HepG2 (cell line): ENCODE measurements around the gene PDE4C. TPM values are rescaled to one million over a fixed set of nuclear protein-coding genes. Genes with fewer than 3 reads are reported as not detected.

Source experiments
- ELF1 ChIP-seq: sonication (generic); formaldehyde crosslinking; IDR thresholded peaks from 2 replicates; pipeline ENCODE4 v1.4.0; 2020; ENCODE audit warnings: missing genetic modification reagents
- HDAC6 ChIP-seq: fragments of 200-600 bp; sonication (generic); IDR thresholded peaks from 2 replicates; pipeline ENCODE4 v1.7.0; 2017; ENCODE audit warnings: mild to moderate bottlenecking, antibody characterized with exemption, low read length, low read depth
- PITX1 ChIP-seq: sonication (generic); formaldehyde crosslinking; IDR thresholded peaks from 2 replicates; pipeline ENCODE4 v1.5.1; 2020; ENCODE audit warnings: mild to moderate bottlenecking, missing genetic modification reagents
- POGZ ChIP-seq: sonication (generic); formaldehyde crosslinking; IDR thresholded peaks from 2 replicates; pipeline ENCODE4 v1.4.0; 2020; ENCODE audit warnings: mild to moderate bottlenecking, missing genetic modification reagents
- TARDBP ChIP-seq: sonication (generic); formaldehyde crosslinking; IDR thresholded peaks from 2 replicates; pipeline ENCODE4 v1.8.0; 2022; ENCODE audit warnings: mild to moderate bottlenecking, missing genetic modification reagents
- THAP11 ChIP-seq: IDR thresholded peaks from 2 replicates; pipeline ENCODE4 v1.6.1; 2016; ENCODE audit warnings: missing biosample characterization, missing genetic modification reagents
- ZNF713 ChIP-seq: sonication (generic); formaldehyde crosslinking; IDR thresholded peaks from 2 replicates; pipeline ENCODE4 v1.4.0; 2020; ENCODE audit warnings: mild to moderate bottlenecking, missing genetic modification reagents
- polyA plus RNA-seq, 8 experiments: library from polyadenylated mRNA; depleted of rRNA in 3 of 8; stranded (reverse) in 7 of 8; unstranded in 1 of 8; fragments of >200 nt; fragmentation: Illumina TruSeq in 4 of 8; extraction: Trizol in 4 of 8; gene quantifications; 2 replicates each; pipeline versions ENCODE4 v1.2.1 to v1.2.3, GENCODE V29; 2011 to 2016; ENCODE audit warnings: low read depth in 4 of 8, missing spikeins in 1 of 8, mixed read lengths in 1 of 8; ENCODE audit not compliant: insufficient read depth in 1 of 8
- total RNA-seq, 5 experiments: library from RNA; depleted of rRNA; stranded (reverse); fragments of >200 nt; fragmentation: Illumina TruSeq; extraction: Trizol; gene quantifications; 2 replicates each; pipeline ENCODE4 v1.2.3, GENCODE V29; 2016; ENCODE audit warnings: low read depth in 1 of 5
- TF ChIP-seq, protein P1 (sequence below): sonication (generic); formaldehyde crosslinking; IDR thresholded peaks from 2 replicates; pipeline ENCODE4 v1.5.1; 2020; ENCODE audit warnings: mild to moderate bottlenecking, moderate library complexity, missing genetic modification reagents
- TF ChIP-seq, protein P2 (sequence below): IDR thresholded peaks from 2 replicates; pipeline ENCODE4 v1.6.1; 2016; ENCODE audit warnings: low read depth, control low read depth
- TF ChIP-seq, protein P3 (sequence below): sonication (generic); formaldehyde crosslinking; IDR thresholded peaks from 2 replicates; pipeline ENCODE4 v1.8.0; 2022; ENCODE audit warnings: mild to moderate bottlenecking, missing genetic modification reagents, borderline replicate concordance
- TF ChIP-seq, protein P4 (sequence below): sonication (generic); formaldehyde crosslinking; IDR thresholded peaks from 2 replicates; pipeline ENCODE4 v1.4.0; 2020; ENCODE audit warnings: missing genetic modification reagents
- TF ChIP-seq, protein P5 (sequence below): IDR thresholded peaks from 2 replicates; pipeline ENCODE4 v1.6.1; 2018; ENCODE audit warnings: missing genetic modification reagents
- TF ChIP-seq, protein P6 (sequence below): sonication (generic); formaldehyde crosslinking; IDR thresholded peaks from 2 replicates; pipeline ENCODE4 v1.5.1; 2020; ENCODE audit warnings: mild to moderate bottlenecking, missing genetic modification reagents, moderate library complexity
- TF ChIP-seq, protein P7 (sequence below): sonication (generic); formaldehyde crosslinking; IDR thresholded peaks from 2 replicates; pipeline ENCODE4 v1.5.0; 2020; ENCODE audit warnings: mild to moderate bottlenecking, missing genetic modification reagents, moderate library complexity

The PDE4C gene
- total and polyA plus RNA-seq, 2 of the 13 experiments (the other 11 are each of a cell fraction or from before 2014, with no cell fraction given): 1.4 to 14.0 TPM

DNA sequence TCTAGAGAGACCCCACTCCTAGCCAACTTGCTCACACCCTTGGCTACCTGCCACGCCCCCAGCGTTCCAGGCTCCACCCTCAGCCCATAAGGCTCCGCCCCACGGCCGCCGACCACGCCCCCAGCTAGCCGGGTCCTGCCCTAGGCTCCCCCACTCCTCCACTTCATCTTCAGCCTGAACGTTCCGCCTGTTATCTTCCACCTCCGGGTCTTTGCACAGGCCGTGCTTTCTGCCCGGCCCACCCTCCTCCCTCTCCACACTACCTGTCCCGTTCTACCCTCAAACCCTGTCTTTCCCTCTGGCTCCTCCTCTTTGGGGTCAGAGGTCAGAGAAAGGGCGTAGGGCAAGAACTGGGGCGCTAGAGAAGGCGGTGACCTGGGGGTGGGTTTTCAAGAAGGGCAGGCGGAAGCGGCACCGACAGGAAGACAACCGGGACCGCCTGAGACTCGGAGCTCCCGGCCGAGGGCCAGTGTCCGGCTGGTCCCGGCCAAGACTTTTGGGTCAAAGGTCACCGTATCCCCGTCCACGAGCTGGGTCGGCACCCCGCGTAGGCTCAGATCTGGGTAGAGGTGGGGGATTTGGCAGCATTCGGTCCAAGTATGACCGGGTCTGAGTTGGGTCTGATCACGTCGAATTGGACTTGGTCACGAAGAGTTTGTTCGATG lies 2.2 kb downstream of the PDE4C start (continued):
- TF ChIP-seq, protein P1, sequence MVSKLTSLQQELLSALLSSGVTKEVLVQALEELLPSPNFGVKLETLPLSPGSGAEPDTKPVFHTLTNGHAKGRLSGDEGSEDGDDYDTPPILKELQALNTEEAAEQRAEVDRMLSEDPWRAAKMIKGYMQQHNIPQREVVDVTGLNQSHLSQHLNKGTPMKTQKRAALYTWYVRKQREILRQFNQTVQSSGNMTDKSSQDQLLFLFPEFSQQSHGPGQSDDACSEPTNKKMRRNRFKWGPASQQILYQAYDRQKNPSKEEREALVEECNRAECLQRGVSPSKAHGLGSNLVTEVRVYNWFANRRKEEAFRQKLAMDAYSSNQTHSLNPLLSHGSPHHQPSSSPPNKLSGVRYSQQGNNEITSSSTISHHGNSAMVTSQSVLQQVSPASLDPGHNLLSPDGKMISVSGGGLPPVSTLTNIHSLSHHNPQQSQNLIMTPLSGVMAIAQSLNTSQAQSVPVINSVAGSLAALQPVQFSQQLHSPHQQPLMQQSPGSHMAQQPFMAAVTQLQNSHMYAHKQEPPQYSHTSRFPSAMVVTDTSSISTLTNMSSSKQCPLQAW: peak; percentile 89
- TF ChIP-seq, protein P2, sequence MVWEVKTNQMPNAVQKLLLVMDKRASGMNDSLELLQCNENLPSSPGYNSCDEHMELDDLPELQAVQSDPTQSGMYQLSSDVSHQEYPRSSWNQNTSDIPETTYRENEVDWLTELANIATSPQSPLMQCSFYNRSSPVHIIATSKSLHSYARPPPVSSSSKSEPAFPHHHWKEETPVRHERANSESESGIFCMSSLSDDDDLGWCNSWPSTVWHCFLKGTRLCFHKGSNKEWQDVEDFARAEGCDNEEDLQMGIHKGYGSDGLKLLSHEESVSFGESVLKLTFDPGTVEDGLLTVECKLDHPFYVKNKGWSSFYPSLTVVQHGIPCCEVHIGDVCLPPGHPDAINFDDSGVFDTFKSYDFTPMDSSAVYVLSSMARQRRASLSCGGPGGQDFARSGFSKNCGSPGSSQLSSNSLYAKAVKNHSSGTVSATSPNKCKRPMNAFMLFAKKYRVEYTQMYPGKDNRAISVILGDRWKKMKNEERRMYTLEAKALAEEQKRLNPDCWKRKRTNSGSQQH: peak; percentile 68; the same call in 1 of the 2 replicates
- TF ChIP-seq ELF1 (CRISPR knock-in tag) (peak; percentile 41), TARDBP (CRISPR knock-in tag) (peak; percentile 78), ZNF713 (peak; percentile 27; the same call in 1 of the 2 replicates), THAP11 (CRISPR knock-in tag) (peak; percentile 53), PITX1 (CRISPR knock-in tag) (peak; percentile 71; the same call in 1 of the 2 replicates), POGZ (CRISPR knock-in tag) (peak; percentile 34; the same call in 1 of the 2 replicates), HDAC6 (no peak)
- TF ChIP-seq, protein P3, sequence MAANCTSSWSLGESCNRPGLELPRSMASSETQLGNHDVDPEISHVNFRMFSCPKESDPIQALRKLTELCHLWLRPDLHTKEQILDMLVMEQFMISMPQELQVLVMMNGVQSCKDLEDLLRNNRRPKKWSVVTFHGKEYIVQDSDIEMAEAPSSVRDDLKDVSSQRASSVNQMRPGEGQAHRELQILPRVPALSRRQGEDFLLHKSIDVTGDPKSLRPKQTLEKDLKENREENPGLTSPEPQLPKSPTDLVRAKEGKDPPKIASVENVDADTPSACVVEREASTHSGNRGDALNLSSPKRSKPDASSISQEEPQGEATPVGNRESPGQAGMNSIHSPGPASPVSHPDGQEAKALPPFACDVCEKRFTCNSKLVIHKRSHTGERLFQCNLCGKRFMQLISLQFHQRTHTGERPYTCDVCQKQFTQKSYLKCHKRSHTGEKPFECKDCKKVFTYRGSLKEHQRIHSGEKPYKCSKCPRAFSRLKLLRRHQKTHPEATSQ (CRISPR knock-in tag): peak; percentile 43; the same call in 1 of the 2 replicates
- TF ChIP-seq, protein P4, sequence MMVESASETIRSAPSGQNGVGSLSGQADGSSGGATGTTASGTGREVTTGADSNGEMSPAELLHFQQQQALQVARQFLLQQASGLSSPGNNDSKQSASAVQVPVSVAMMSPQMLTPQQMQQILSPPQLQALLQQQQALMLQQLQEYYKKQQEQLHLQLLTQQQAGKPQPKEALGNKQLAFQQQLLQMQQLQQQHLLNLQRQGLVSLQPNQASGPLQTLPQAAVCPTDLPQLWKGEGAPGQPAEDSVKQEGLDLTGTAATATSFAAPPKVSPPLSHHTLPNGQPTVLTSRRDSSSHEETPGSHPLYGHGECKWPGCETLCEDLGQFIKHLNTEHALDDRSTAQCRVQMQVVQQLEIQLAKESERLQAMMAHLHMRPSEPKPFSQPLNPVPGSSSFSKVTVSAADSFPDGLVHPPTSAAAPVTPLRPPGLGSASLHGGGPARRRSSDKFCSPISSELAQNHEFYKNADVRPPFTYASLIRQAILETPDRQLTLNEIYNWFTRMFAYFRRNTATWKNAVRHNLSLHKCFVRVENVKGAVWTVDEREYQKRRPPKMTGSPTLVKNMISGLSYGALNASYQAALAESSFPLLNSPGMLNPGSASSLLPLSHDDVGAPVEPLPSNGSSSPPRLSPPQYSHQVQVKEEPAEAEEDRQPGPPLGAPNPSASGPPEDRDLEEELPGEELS: peak; percentile 24; the same call in 1 of the 2 replicates
- TF ChIP-seq, protein P5, sequence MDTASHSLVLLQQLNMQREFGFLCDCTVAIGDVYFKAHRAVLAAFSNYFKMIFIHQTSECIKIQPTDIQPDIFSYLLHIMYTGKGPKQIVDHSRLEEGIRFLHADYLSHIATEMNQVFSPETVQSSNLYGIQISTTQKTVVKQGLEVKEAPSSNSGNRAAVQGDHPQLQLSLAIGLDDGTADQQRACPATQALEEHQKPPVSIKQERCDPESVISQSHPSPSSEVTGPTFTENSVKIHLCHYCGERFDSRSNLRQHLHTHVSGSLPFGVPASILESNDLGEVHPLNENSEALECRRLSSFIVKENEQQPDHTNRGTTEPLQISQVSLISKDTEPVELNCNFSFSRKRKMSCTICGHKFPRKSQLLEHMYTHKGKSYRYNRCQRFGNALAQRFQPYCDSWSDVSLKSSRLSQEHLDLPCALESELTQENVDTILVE (CRISPR knock-in tag): no peak; the same call in 1 of the 2 replicates
- TF ChIP-seq, protein P6, sequence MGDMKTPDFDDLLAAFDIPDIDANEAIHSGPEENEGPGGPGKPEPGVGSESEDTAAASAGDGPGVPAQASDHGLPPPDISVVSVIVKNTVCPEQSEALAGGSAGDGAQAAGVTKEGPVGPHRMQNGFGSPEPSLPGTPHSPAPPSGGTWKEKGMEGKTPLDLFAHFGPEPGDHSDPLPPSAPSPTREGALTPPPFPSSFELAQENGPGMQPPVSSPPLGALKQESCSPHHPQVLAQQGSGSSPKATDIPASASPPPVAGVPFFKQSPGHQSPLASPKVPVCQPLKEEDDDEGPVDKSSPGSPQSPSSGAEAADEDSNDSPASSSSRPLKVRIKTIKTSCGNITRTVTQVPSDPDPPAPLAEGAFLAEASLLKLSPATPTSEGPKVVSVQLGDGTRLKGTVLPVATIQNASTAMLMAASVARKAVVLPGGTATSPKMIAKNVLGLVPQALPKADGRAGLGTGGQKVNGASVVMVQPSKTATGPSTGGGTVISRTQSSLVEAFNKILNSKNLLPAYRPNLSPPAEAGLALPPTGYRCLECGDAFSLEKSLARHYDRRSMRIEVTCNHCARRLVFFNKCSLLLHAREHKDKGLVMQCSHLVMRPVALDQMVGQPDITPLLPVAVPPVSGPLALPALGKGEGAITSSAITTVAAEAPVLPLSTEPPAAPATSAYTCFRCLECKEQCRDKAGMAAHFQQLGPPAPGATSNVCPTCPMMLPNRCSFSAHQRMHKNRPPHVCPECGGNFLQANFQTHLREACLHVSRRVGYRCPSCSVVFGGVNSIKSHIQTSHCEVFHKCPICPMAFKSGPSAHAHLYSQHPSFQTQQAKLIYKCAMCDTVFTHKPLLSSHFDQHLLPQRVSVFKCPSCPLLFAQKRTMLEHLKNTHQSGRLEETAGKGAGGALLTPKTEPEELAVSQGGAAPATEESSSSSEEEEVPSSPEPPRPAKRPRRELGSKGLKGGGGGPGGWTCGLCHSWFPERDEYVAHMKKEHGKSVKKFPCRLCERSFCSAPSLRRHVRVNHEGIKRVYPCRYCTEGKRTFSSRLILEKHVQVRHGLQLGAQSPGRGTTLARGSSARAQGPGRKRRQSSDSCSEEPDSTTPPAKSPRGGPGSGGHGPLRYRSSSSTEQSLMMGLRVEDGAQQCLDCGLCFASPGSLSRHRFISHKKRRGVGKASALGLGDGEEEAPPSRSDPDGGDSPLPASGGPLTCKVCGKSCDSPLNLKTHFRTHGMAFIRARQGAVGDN (CRISPR knock-in tag): peak; percentile 86
- TF ChIP-seq, protein P7, sequence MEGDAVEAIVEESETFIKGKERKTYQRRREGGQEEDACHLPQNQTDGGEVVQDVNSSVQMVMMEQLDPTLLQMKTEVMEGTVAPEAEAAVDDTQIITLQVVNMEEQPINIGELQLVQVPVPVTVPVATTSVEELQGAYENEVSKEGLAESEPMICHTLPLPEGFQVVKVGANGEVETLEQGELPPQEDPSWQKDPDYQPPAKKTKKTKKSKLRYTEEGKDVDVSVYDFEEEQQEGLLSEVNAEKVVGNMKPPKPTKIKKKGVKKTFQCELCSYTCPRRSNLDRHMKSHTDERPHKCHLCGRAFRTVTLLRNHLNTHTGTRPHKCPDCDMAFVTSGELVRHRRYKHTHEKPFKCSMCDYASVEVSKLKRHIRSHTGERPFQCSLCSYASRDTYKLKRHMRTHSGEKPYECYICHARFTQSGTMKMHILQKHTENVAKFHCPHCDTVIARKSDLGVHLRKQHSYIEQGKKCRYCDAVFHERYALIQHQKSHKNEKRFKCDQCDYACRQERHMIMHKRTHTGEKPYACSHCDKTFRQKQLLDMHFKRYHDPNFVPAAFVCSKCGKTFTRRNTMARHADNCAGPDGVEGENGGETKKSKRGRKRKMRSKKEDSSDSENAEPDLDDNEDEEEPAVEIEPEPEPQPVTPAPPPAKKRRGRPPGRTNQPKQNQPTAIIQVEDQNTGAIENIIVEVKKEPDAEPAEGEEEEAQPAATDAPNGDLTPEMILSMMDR (CRISPR knock-in tag): 0 out of 2 replicates have a peak, but pooled peaks have one; percentile 6
